GM23248 (cell line): ENCODE measurements around the gene PLPPR2. TPM values are rescaled to one million over a fixed set of nuclear protein-coding genes. Genes with fewer than 3 reads are reported as not detected.
"Not testable (repeated sequence)": the region's sequence is repeated elsewhere in the genome, so short reads cannot be mapped to it uniquely, and the experiment has no call there.

ENCODE experiments used
- DNase-seq: peaks from one replicate; pipeline ENCODE4 v3.0.0-alpha.2; 2015
- H2AFZ ChIP-seq: fragments of 200-600 bp; sonication (generic); 2 replicates; pipeline ENCODE4 v1.6.1; 2016; ENCODE audit warnings: antibody characterized with exemption
- H3F3A ChIP-seq: fragments of 200-600 bp; sonication (generic); 2 replicates; pipeline ENCODE4 v1.6.1; 2016; ENCODE audit warnings: mild to moderate bottlenecking, antibody characterized with exemption, mixed run types; ENCODE audit not compliant: insufficient read depth
- H3K27ac ChIP-seq: fragments of 200-600 bp; sonication (generic); 2 replicates; pipeline ENCODE4 v1.5.1; 2016; ENCODE audit warnings: mild to moderate bottlenecking
- H3K27me3 ChIP-seq: fragments of 200-600 bp; sonication (generic); replicated peaks from 2 replicates; pipeline ENCODE4 v1.6.1; 2016; ENCODE audit warnings: mild to moderate bottlenecking; ENCODE audit not compliant: insufficient read depth
- H3K36me3 ChIP-seq: fragments of 200-600 bp; sonication (generic); 2 replicates; pipeline ENCODE4 v1.6.1; 2016; ENCODE audit warnings: low read depth, mild to moderate bottlenecking
- H3K4me1 ChIP-seq: fragments of 200-600 bp; sonication (generic); 2 replicates; pipeline ENCODE4 v1.6.1; 2016; ENCODE audit warnings: mild to moderate bottlenecking; ENCODE audit not compliant: insufficient read depth
- H3K4me2 ChIP-seq: fragments of 200-600 bp; sonication (generic); one replicate; pipeline ENCODE4 v1.6.1; 2016; ENCODE audit warnings: mild to moderate bottlenecking; ENCODE audit not compliant: unreplicated experiment
- H3K4me3 ChIP-seq: fragments of 200-600 bp; sonication (generic); 2 replicates; pipeline ENCODE4 v1.5.1; 2016; ENCODE audit warnings: mild to moderate bottlenecking
- H3K79me2 ChIP-seq: fragments of 200-600 bp; sonication (generic); 2 replicates; pipeline ENCODE4 v1.6.1; 2016; ENCODE audit warnings: mild to moderate bottlenecking; ENCODE audit not compliant: insufficient read depth
- H3K9ac ChIP-seq: fragments of 200-600 bp; sonication (generic); 2 replicates; pipeline ENCODE4 v1.6.1; 2016; ENCODE audit warnings: mild to moderate bottlenecking
- H3K9me2 ChIP-seq: fragments of 200-600 bp; sonication (generic); 2 replicates; pipeline ENCODE4 v1.6.1; 2016; ENCODE audit warnings: mixed run types, mild to moderate bottlenecking, moderate library complexity; ENCODE audit not compliant: insufficient read depth
- H3K9me3 ChIP-seq: fragments of 200-600 bp; sonication (generic); one replicate; pipeline ENCODE4 v1.6.1; 2017; ENCODE audit warnings: low read depth
- H4K20me1 ChIP-seq: fragments of 200-600 bp; sonication (generic); 2 replicates; pipeline ENCODE4 v1.6.0; 2016; ENCODE audit not compliant: insufficient read depth
- EZH2 ChIP-seq: fragments of 200-600 bp; sonication (generic); IDR thresholded peaks from 2 replicates; pipeline ENCODE4 v1.6.1; 2018; ENCODE audit warnings: antibody characterized with exemption, mild to moderate bottlenecking; ENCODE audit not compliant: insufficient read depth, poor library complexity, severe bottlenecking
- EZH2phosphoT487 ChIP-seq: fragments of 200-600 bp; sonication (generic); IDR thresholded peaks from 2 replicates; pipeline ENCODE4 v1.6.1; 2018; ENCODE audit warnings: antibody characterized with exemption, moderate library complexity, mild to moderate bottlenecking, low read depth; ENCODE audit not compliant: insufficient read depth
- WGBS, 2 experiments: methylation state at CpG; one replicate each; pipeline ENCODE4 v1.1.6; 2015 to 2017; ENCODE audit warnings: low lambda C conversion rate in 2 of 2, low coverage in 1 of 2; ENCODE audit errors: missing lambda C conversion rate in 2 of 2; 5-methylcytosine and 5-hydroxymethylcytosine counted together
- in situ Hi-C: fragments of 300-500 bp; cut with MboI; formaldehyde crosslinking; loops from 2 replicates; pipeline ENCODE4 v1.15.0; 2020
- polyA plus RNA-seq: library from polyadenylated mRNA; unstranded; fragments of >200 nt; fragmentation: Nextera tagmentation; extraction: Ambion mirVana; gene quantifications from 2 replicates; pipeline ENCODE4 v1.2.1, GENCODE V29; 2016
- total RNA-seq: library from RNA; depleted of rRNA; stranded (reverse); fragments of >200 nt; shearing (Covaris generic); gene quantifications from 2 replicates; pipeline ENCODE4 v1.2.3, GENCODE V29; 2014

PLPPR2 gene
- total and polyA plus RNA-seq, 2 experiments from 2014 or later = 39.7 to 52.0 TPM

GRCh38 chr19:11339254-11340098 is 15.8 kb upstream of the PLPPR2 start, which contains the start of gene RAB3D:
Gene RAB3D (minus strand): TSS chr19:11339657. CDS start chr19:11337399, 2,258 bp downstream.
- TF ChIP-seq EZH2phosphoT487 (no peak), EZH2 (no peak)
- peak within 1 kb of the TSS; percentile 90 for H2AFZ ChIP-seq
- H3K36me3 ChIP-seq = no peaks in the 10 kb centered on the region
- peak within 1 kb of the TSS; percentile 87 for H3K4me2 ChIP-seq
- H3K4me1 ChIP-seq = peaks cover 13% of the 10 kb centered on the region
- H3K79me2 ChIP-seq = no peaks in the 10 kb centered on the region
- no peaks in the 10 kb centered on the region for H3K27me3 ChIP-seq
- peak within 1 kb of the TSS; percentile 68 for H3K9ac ChIP-seq
- no peak within 1 kb of the TSS for H3K27ac ChIP-seq
- no peaks in the 10 kb centered on the region for H4K20me1 ChIP-seq
- H3K4me3 ChIP-seq = peak within 1 kb of the TSS; percentile 78
- H3F3A ChIP-seq = peaks cover 10% of the 10 kb centered on the region
- WGBS, 2 experiments = 2 to 6% methylated on average over 31 to 53 of the region's 53 CpGs
- no peaks in the 10 kb centered on the region for H3K9me2 ChIP-seq
- DNase-seq = peak; percentile 94
- H3K9me3 ChIP-seq = no peaks in the 10 kb centered on the region
- in situ Hi-C loops = no loop called here

DNA sequence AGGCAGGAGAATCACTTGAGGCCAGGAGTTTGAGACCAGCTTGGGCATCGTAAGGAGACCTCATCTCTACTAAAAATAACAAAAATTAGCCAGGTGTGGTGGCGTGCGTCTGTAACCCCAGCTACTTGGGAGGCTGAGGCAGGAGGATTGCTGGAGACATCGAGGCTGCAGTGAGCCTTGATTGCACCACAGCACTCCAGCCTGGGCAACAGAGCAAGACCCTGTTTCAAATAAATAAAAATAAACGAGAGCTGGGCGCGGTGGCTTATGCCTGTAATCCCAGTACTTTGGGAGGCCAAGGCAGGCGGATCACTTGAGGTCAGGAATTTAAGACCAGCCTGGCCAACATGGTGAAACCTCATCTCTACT is 15.1 kb upstream of the PLPPR2 start:
- H3K79me2 ChIP-seq, DNase-seq, H3K36me3 ChIP-seq, H4K20me1 ChIP-seq, H3K9me2 ChIP-seq, H3K27ac ChIP-seq, H3K9me3 ChIP-seq, H3K27me3 ChIP-seq, in situ Hi-C loops: not testable (repeated sequence)
- Histone ChIP-seq H3K9ac (peak overlapping the region; percentile 68; the same call in 1 of the 2 replicates), H3K4me3 (peak overlapping the region; percentile 78), H2AFZ (peak overlapping the region; percentile 90), H3K4me1 (peaks cover 16% of the 10 kb centered on the region), H3F3A (peaks cover 15% of the 10 kb centered on the region), H3K4me2 (peak overlapping the region; percentile 87)
- 64 to 67% methylated on average over 8 of the region's 8 CpGs for WGBS, 2 experiments

DNA sequence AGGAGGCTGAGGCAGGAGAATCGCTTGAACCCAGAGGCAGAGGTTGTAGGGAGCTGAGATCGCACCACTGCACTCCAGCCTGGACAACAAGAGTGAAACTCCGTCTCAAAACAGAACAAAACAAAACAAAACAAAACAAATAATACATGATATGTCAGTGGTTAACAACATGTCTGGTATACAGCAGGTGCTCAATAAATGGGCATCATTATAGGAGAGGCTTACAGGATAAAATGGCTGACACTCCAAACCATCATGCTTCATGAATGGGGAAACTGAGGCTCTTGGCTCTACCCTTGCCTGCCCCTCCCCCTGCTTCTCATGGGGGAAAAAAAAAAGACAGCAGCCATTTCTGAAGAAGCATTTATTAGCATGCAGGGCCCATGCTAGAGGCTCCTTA is 12.8 kb upstream of the PLPPR2 start:
- TF ChIP-seq EZH2 = no peak
- no peak for TF ChIP-seq EZH2phosphoT487
- Histone ChIP-seq H3K27me3 (no peaks in the 10 kb centered on the region), H3K9ac (no peak overlapping the region), H3F3A (peaks cover 21% of the 10 kb centered on the region), H3K4me3 (no peak overlapping the region), H3K9me2 (no peaks in the 10 kb centered on the region), H3K9me3 (no peaks in the 10 kb centered on the region), H3K4me2 (no peak overlapping the region), H3K27ac (no peak overlapping the region), H2AFZ (no peak overlapping the region), H4K20me1 (no peaks in the 10 kb centered on the region), H3K4me1 (peaks cover 21% of the 10 kb centered on the region), H3K79me2 (no peaks in the 10 kb centered on the region), H3K36me3 (no peaks in the 10 kb centered on the region)
- DNase-seq = no peak
- in situ Hi-C loops = no loop called here
- 87 to 88% methylated on average over 3 of the region's 3 CpGs for WGBS, 2 experiments

DNA sequence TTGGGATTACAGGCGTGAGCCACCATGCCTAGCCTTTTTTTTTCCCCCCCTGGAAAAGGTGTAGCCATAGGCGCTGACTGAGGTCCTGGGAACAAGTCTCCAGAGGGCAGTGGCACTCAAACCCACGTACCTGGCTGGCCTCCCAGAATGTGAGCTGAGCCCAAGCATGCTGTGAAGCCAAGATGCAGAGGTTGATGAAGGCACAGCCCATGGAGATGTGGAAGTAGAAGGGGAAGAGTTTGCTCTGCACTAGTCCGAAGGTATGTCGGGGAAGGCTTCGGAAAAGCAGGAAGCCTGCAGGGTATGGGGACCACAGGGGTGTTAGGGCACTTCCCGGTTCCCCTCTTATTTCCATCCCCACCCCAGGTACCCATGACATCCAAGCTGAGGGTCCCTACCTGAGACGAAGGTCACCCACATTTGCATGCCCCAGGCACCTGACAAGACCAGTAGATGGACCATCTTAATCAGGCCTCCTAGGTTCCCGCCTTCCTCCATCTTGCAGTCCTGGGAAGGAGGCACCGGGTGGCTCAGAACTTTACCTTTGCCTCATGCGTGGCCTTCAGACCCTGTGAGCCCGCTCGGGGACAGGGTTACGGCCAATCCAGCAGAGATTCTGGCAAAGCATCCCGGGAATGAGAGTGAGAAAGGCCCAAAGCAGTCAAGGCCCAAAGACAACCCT is 10.0 kb upstream of the PLPPR2 start:
- Histone ChIP-seq H3K4me1 (peaks cover 16% of the 10 kb centered on the region), H4K20me1 (no peaks in the 10 kb centered on the region), H3K27me3 (no peaks in the 10 kb centered on the region), H3K27ac (no peak overlapping the region), H3K9me3 (no peaks in the 10 kb centered on the region), H3K4me3 (peak overlapping the region; percentile 85), H3K4me2 (peak overlapping the region; percentile 84), H3K9ac (peak overlapping the region; percentile 85), H3F3A (peaks cover 21% of the 10 kb centered on the region), H2AFZ (peak overlapping the region; percentile 94; the same call in 1 of the 2 replicates), H3K36me3 (no peaks in the 10 kb centered on the region), H3K79me2 (no peaks in the 10 kb centered on the region), H3K9me2 (no peaks in the 10 kb centered on the region)
- WGBS, 2 experiments = 38 to 42% methylated on average over 15 of the region's 15 CpGs
- DNase-seq = peak; percentile 40
- in situ Hi-C loops = no loop called here
- TF ChIP-seq EZH2phosphoT487 = no peak
- TF ChIP-seq EZH2 = no peak
